Fibroblast of skin of left quadriceps (primary cell): Measurements from ENCODE around the gene SLC36A1.

ENCODE experiments used
- DNase-seq, 2 experiments: peaks; one replicate each; pipeline ENCODE4 v3.0.0-alpha.2; 2013; ENCODE audit warnings: low read depth in 2 of 2

Gene SLC36A1

DNA sequence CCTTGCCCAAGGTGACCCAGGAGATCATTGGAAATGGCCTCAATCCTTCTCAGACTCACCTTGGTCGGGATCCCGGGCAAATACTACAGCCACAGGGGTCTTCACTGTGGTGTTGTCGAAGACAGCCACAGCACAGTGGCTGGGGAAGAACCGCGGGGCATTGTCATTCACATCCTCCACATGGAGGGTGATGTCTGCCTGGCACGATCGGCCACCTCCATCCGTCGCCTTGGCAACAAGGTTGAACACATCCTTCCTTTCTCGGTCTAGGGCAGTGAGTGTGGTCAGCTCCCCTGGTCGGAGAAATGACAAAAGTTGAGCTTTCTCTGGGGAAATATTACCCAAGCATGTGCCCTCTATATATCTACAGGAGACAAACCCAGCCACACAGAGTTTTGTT is 86.9 kb downstream of the SLC36A1 start:
- no peak for DNase-seq

DNA sequence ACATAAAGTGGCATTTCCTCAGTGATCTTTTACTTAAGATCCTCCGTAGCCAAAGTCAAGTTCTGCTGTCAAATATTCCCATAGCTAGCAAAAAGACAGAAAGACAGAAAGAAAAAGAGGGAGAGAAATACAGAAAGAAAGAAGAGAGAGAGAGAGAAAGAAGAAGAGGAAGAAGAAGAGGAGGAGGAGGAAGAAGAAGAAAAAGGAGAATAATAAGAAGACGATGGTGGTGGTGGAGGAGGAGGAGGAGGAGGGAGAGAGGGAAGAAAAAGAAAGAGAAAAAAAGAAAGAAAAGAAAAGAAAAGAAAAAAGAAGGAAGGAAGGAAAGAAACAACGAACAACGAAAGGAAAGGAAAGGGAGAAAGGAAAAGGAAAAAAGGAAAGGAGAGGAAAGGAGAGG is 89.6 kb downstream of the SLC36A1 start:
- no peak for DNase-seq

DNA sequence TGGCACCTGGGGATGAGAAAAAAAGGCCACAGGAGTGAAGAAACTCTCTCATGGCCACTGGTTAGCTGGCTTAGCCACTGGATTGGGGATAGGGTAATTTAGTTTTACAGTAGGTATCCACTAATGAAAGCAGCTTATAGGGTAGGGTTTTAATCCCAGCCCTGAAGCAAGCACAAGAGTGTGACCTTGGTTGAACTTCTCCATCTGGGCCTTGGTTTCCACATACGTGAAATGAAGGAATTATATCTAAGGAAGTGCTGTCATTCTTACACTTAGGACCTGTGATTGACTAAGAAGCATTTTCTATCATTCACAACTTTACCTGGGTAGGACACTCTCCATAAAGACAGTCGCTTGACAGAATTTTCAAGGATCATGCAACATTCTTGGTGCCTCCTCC is 94.2 kb downstream of the SLC36A1 start:
- no peak for DNase-seq
